Fibroblast of the conjunctiva (primary cell): Measurements from ENCODE around the gene RBM39.
A peak's percentile ranks its signal among the peaks of the same experiment; 100 is the strongest.

Experiments
- DNase-seq: peaks from one replicate; pipeline ENCODE4 v3.0.0-alpha.2; 2010; ENCODE audit warnings: low read depth

Gene RBM39

GRCh38 chr20:35669221-35669620, 72.8 kb downstream of the RBM39 start:
- no peak for DNase-seq

GRCh38 chr20:35665949-35666288, 76.1 kb downstream of the RBM39 start:
- no peak for DNase-seq

GRCh38 chr20:35664466-35665206, 77.4 kb downstream of the RBM39 start, which contains the start of the genes CPNE1 and RBM12:
Gene CPNE1 (minus strand): TSS chr20:35664900. CDS start chr20:35632923, 31,977 bp downstream.
Gene RBM12 (minus strand): TSS chr20:35664900. CDS start chr20:35655322, 9,578 bp downstream.
- peak; percentile 82 for DNase-seq

GRCh38 chr20:35663516-35664465, 78.3 kb downstream of the RBM39 start:
- no peak for DNase-seq

- DNase-seq, result no peak
Measured at GRCh38 chr20:35662551-35662950, 79.5 kb downstream of the RBM39 start.

- DNase-seq, result no peak
Measured at GRCh38 chr20:35661908-35662307, 80.2 kb downstream of the RBM39 start.

GRCh38 chr20:35661053-35661452, 81.0 kb downstream of the RBM39 start:
- DNase-seq, result no peak

- no peak for DNase-seq
Measured at GRCh38 chr20:35660122-35660937, 81.7 kb downstream of the RBM39 start.

GRCh38 chr20:35657271-35657670, 84.8 kb downstream of the RBM39 start:
- no peak for DNase-seq

- DNase-seq, result no peak
Measured at GRCh38 chr20:35654415-35654814, 87.6 kb downstream of the RBM39 start.

- no peak for DNase-seq
Measured at GRCh38 chr20:35653893-35654292, 88.2 kb downstream of the RBM39 start.
